H9 (cell line): ENCODE measurements around the gene MRPL46. TPM values are rescaled to one million over a fixed set of nuclear protein-coding genes. Genes with fewer than 3 reads are reported as not detected.

ENCODE experiments used
- DNase-seq: peaks from one replicate; pipeline ENCODE4 v3.0.0-alpha.2; 2017
- H2AFZ ChIP-seq: one replicate; pipeline ENCODE4 v1.6.1; 2013; ENCODE audit warnings: mild to moderate bottlenecking, low read length, control low read depth, moderate library complexity
- H2AK5ac ChIP-seq: 2 replicates; pipeline ENCODE4 v1.6.1; 2013; ENCODE audit warnings: low read length, control low read depth, mixed read lengths; ENCODE audit not compliant: insufficient read length
- H2BK120ac ChIP-seq: one replicate; pipeline ENCODE4 v1.6.1; 2013; ENCODE audit warnings: low read depth, mild to moderate bottlenecking, low read length, control low read depth, inconsistent platforms; ENCODE audit not compliant: poor library complexity, severe bottlenecking
- H2BK12ac ChIP-seq: 2 replicates; pipeline ENCODE4 v1.6.1; 2013; ENCODE audit warnings: low read length, control low read depth, mixed read lengths, low read depth; ENCODE audit not compliant: insufficient read length
- H2BK15ac ChIP-seq: 2 replicates; pipeline ENCODE4 v1.6.1; 2013; ENCODE audit warnings: low read depth, low read length, control low read depth
- H2BK20ac ChIP-seq: one replicate; pipeline ENCODE4 v1.6.1; 2013; ENCODE audit warnings: low read depth, mild to moderate bottlenecking, low read length, control low read depth, inconsistent platforms; ENCODE audit not compliant: poor library complexity, severe bottlenecking
- H2BK5ac ChIP-seq: 2 replicates; pipeline ENCODE4 v1.6.1; 2013; ENCODE audit warnings: low read length, control low read depth, mixed read lengths; ENCODE audit not compliant: insufficient read length
- H3K14ac ChIP-seq: 2 replicates; pipeline ENCODE4 v1.6.1; 2013; ENCODE audit warnings: low read length, control low read depth; ENCODE audit not compliant: insufficient read depth
- H3K18ac ChIP-seq: 2 replicates; pipeline ENCODE4 v1.6.1; 2013; ENCODE audit warnings: low read depth, mild to moderate bottlenecking, mixed read lengths, low read length, control low read depth; ENCODE audit not compliant: insufficient read length
- H3K23ac ChIP-seq: 2 replicates; pipeline ENCODE4 v1.6.1; 2013; ENCODE audit warnings: low read length, control low read depth, mixed read lengths, low read depth; ENCODE audit not compliant: insufficient read length
- H3K23me2 ChIP-seq: 2 replicates; pipeline ENCODE4 v1.6.1; 2013; ENCODE audit warnings: low read depth, mild to moderate bottlenecking, mixed read lengths, low read length, control low read depth; ENCODE audit not compliant: insufficient read length, poor library complexity, severe bottlenecking
- H3K27ac ChIP-seq: 2 replicates; pipeline ENCODE4 v1.5.1; 2013; ENCODE audit warnings: low read length, control low read depth, mixed read lengths, low read depth; ENCODE audit not compliant: insufficient read length
- H3K27me3 ChIP-seq: 2 replicates; pipeline ENCODE4 v1.6.1; 2013; ENCODE audit warnings: low read length, control low read depth, inconsistent platforms; ENCODE audit not compliant: insufficient read depth
- H3K4ac ChIP-seq: 2 replicates; pipeline ENCODE4 v1.6.1; 2013; ENCODE audit warnings: low read depth, mild to moderate bottlenecking, control low read depth, inconsistent platforms, low read length, moderate library complexity
- H3K4me1 ChIP-seq: 2 replicates; pipeline ENCODE4 v1.6.1; 2013; ENCODE audit warnings: low read length, control low read depth, inconsistent platforms; ENCODE audit not compliant: insufficient read depth
- H3K4me2 ChIP-seq: 2 replicates; pipeline ENCODE4 v1.6.1; 2013; ENCODE audit warnings: low read length, control low read depth, mixed read lengths; ENCODE audit not compliant: insufficient read length, insufficient read depth
- H3K56ac ChIP-seq: 2 replicates; pipeline ENCODE4 v1.6.1; 2013; ENCODE audit warnings: low read depth, mild to moderate bottlenecking, mixed read lengths, low read length, control low read depth; ENCODE audit not compliant: insufficient read length
- H3K79me1 ChIP-seq: 2 replicates; pipeline ENCODE4 v1.6.1; 2013; ENCODE audit warnings: low read depth, mild to moderate bottlenecking, moderate library complexity, low read length, control low read depth, inconsistent platforms; ENCODE audit not compliant: insufficient read depth, poor library complexity, severe bottlenecking
- H3K79me2 ChIP-seq: 2 replicates; pipeline ENCODE4 v1.6.1; 2013; ENCODE audit warnings: low read length, control low read depth, inconsistent platforms; ENCODE audit not compliant: insufficient read depth
- H3K9ac ChIP-seq: 2 replicates; pipeline ENCODE4 v1.6.1; 2013; ENCODE audit warnings: low read length, control low read depth, mixed read lengths; ENCODE audit not compliant: insufficient read length; ENCODE audit errors: extremely low read depth
- H3K9me3 ChIP-seq: one replicate; pipeline ENCODE4 v1.6.1; 2013; ENCODE audit warnings: low read depth, low read length, inconsistent platforms; ENCODE audit not compliant: control insufficient read depth
- H3T11ph ChIP-seq: one replicate; pipeline ENCODE4 v1.6.1; 2013; ENCODE audit warnings: mild to moderate bottlenecking, low read length, control low read depth, inconsistent platforms
- H4K20me1 ChIP-seq: one replicate; pipeline ENCODE4 v1.6.1; 2013; ENCODE audit not compliant: control insufficient read depth, insufficient read length, insufficient read depth
- H4K5ac ChIP-seq: 2 replicates; pipeline ENCODE4 v1.6.1; 2013; ENCODE audit warnings: low read depth, mild to moderate bottlenecking, mixed read lengths, low read length, control low read depth; ENCODE audit not compliant: insufficient read length
- H4K8ac ChIP-seq: replicated peaks from 2 replicates; pipeline ENCODE4 v1.6.1; 2013; ENCODE audit warnings: low read length, control low read depth, mixed read lengths, low read depth; ENCODE audit not compliant: insufficient read length
- H4K91ac ChIP-seq: 2 replicates; pipeline ENCODE4 v1.6.1; 2013; ENCODE audit warnings: low read depth, mild to moderate bottlenecking, moderate library complexity, mixed read lengths, low read length, control low read depth; ENCODE audit not compliant: insufficient read length
- H3K27ac Mint-ChIP-seq, 3 experiments: 2 replicates in 2 of 3; 3 replicates in 1 of 3; pipeline ENCODE4 v1.8.0; 2020 to 2021; ENCODE audit warnings: mixed read lengths in 3 of 3, mild to moderate bottlenecking in 1 of 3, moderate library complexity in 1 of 3
- H3K27me3 Mint-ChIP-seq: 2 replicates; pipeline ENCODE4 v1.8.0; 2021; ENCODE audit warnings: low read depth, mild to moderate bottlenecking, moderate library complexity, mixed read lengths
- H3K36me3 Mint-ChIP-seq, 3 experiments: 2 replicates in 2 of 3; 3 replicates in 1 of 3; pipeline ENCODE4 v1.8.0; 2020 to 2021; ENCODE audit warnings: low read depth in 3 of 3, mixed read lengths in 3 of 3; ENCODE audit not compliant: insufficient read depth in 1 of 3
- H3K4me1 Mint-ChIP-seq, 2 experiments: 2 replicates each; pipeline ENCODE4 v1.8.0; 2020; ENCODE audit warnings: mixed read lengths in 2 of 2
- H3K4me3 Mint-ChIP-seq, 2 experiments: 2 replicates in 1 of 2; 3 replicates in 1 of 2; pipeline ENCODE4 v1.8.0; 2020 to 2021; ENCODE audit warnings: mild to moderate bottlenecking in 2 of 2, mixed read lengths in 2 of 2, moderate library complexity in 1 of 2
- H3K9me3 Mint-ChIP-seq, 2 experiments: 2 replicates in 1 of 2; 3 replicates in 1 of 2; pipeline ENCODE4 v1.8.0; 2020; ENCODE audit warnings: mild to moderate bottlenecking in 2 of 2, mixed read lengths in 2 of 2, moderate library complexity in 1 of 2
- CTCF ChIP-seq: fragments of 200-600 bp; sonication (generic); conservative IDR thresholded peaks from 3 replicates; pipeline ENCODE4 v1.8.0; 2021; ENCODE audit warnings: antibody characterized with exemption, mild to moderate bottlenecking
- WGBS: extraction: QIAGEN DNeasy Blood & Tissue Kit; methylation state at CpG from one replicate; pipeline ENCODE4 v1.1.7; 2013; ENCODE audit warnings: missing lambda C conversion rate, low lambda C conversion rate, mixed read lengths; ENCODE audit not compliant: insufficient read length; ENCODE audit errors: extremely low coverage; 5-methylcytosine and 5-hydroxymethylcytosine counted together
- total RNA-seq: library from RNA; stranded (reverse); gene quantifications from 2 replicates; pipeline ENCODE4 v1.2.1, GENCODE V29; 2021

Gene MRPL46
- total RNA-seq, 1 experiment from 2014 or later, result 29.3 TPM

GRCh38 chr15:88447741-88448140 lies 19.4 kb downstream of the MRPL46 start:
- H3K9me3 ChIP-seq, result no peaks in the 10 kb centered on the region
- H3K4me2 ChIP-seq, result no peak overlapping the region
- no peak overlapping the region for H2BK20ac ChIP-seq
- H3K27me3 ChIP-seq, result no peaks in the 10 kb centered on the region; the same call in 1 of the 2 replicates
- no peaks in the 10 kb centered on the region for H4K20me1 ChIP-seq
- H2AFZ ChIP-seq, result no peak overlapping the region
- no peak overlapping the region for H2BK12ac ChIP-seq
- no peak overlapping the region for H2BK120ac ChIP-seq
- no peak overlapping the region for H4K5ac ChIP-seq
- H2BK15ac ChIP-seq, result no peak overlapping the region
- H3K18ac ChIP-seq, result no peak overlapping the region
- no peaks in the 10 kb centered on the region for H3K4me1 ChIP-seq
- DNase-seq, result no peak
- H3K23ac ChIP-seq, result no peak overlapping the region
- no peak overlapping the region for H4K8ac ChIP-seq
- H3K79me1 ChIP-seq, result no peaks in the 10 kb centered on the region
- no peaks in the 10 kb centered on the region for H3K23me2 ChIP-seq
- no peak overlapping the region for H2AK5ac ChIP-seq
- no peak overlapping the region for H2BK5ac ChIP-seq
- no peak overlapping the region for H4K91ac ChIP-seq
- H3T11ph ChIP-seq, result no peak overlapping the region
- no peak overlapping the region for H3K27ac ChIP-seq
- no peak overlapping the region for H3K27ac Mint-ChIP-seq
- H3K4me1 Mint-ChIP-seq, result peaks cover 2 to 8% of the 10 kb centered on the region in 2 experiments; a peak in 2 of 4 replicates
- H3K27me3 Mint-ChIP-seq, result peaks cover 46% of the 10 kb centered on the region
- H3K9me3 Mint-ChIP-seq, result peaks cover 18% of the 10 kb centered on the region in 2 experiments
- no peaks in the 10 kb centered on the region for H3K36me3 Mint-ChIP-seq
- H3K79me2 ChIP-seq, result no peaks in the 10 kb centered on the region
- H3K4me3 Mint-ChIP-seq, result no peak overlapping the region
- no CpG with 5 or more reads among the region's 1 CpG for WGBS
- no peak overlapping the region for H3K4ac ChIP-seq
- no peak overlapping the region for H3K56ac ChIP-seq
- no peak for TF ChIP-seq CTCF
- H3K9ac ChIP-seq, result no peak overlapping the region
- no peak overlapping the region for H3K14ac ChIP-seq
